COLO668 (cell line): ENCODE results near the gene BMP7.

Source experiments
- DNase-seq: peaks from one replicate; lab custom pipeline; 2025; ENCODE audit not compliant: unreplicated experiment; lab: John Stamatoyannopoulos, UW

Gene BMP7

GRCh38 chr20:57231951-57232428, 34.5 kb downstream of the BMP7 start:
- DNase-seq = no peak

- no peak for DNase-seq
These were observed 35.3 kb downstream of the BMP7 start for GRCh38 chr20:57231161-57231560.

GRCh38 chr20:57230247-57230646, 36.2 kb downstream of the BMP7 start:
- no peak for DNase-seq

- no peak for DNase-seq
These were observed 37.0 kb downstream of the BMP7 start for GRCh38 chr20:57229490-57229889.

- no peak for DNase-seq
These were observed 40.6 kb downstream of the BMP7 start for GRCh38 chr20:57225830-57226229.

- DNase-seq = no peak
These were observed 41.2 kb downstream of the BMP7 start for GRCh38 chr20:57225197-57225733.

GRCh38 chr20:57224641-57225138, 41.8 kb downstream of the BMP7 start:
- no peak for DNase-seq

- DNase-seq = no peak
These were observed 42.6 kb downstream of the BMP7 start for GRCh38 chr20:57223648-57224489.

GRCh38 chr20:57222631-57222950, 43.9 kb downstream of the BMP7 start:
- no peak for DNase-seq

- DNase-seq = no peak
These were observed 44.4 kb downstream of the BMP7 start for GRCh38 chr20:57221916-57222630.

GRCh38 chr20:57220337-57221145, 45.9 kb downstream of the BMP7 start:
- DNase-seq = no peak

GRCh38 chr20:57219071-57219677, 47.3 kb downstream of the BMP7 start:
- no peak for DNase-seq

- no peak for DNase-seq
These were observed 48.0 kb downstream of the BMP7 start for GRCh38 chr20:57218489-57218888.

GRCh38 chr20:57217802-57218201, 48.6 kb downstream of the BMP7 start:
- no peak for DNase-seq

- no peak for DNase-seq
These were observed 49.8 kb downstream of the BMP7 start for GRCh38 chr20:57216669-57217068.

- DNase-seq = no peak
These were observed 50.5 kb downstream of the BMP7 start for GRCh38 chr20:57215826-57216471.

- DNase-seq = no peak
These were observed 51.0 kb downstream of the BMP7 start for GRCh38 chr20:57215426-57215825.

GRCh38 chr20:57214948-57215347, 51.5 kb downstream of the BMP7 start:
- no peak for DNase-seq

- DNase-seq = no peak
These were observed 52.0 kb downstream of the BMP7 start for GRCh38 chr20:57214427-57214826.

GRCh38 chr20:57213924-57214323, 52.5 kb downstream of the BMP7 start:
- no peak for DNase-seq
